ENCODE results near the gene TNFRSF12A. TPM values are rescaled to one million over a fixed set of nuclear protein-coding genes. Genes with fewer than 3 reads are reported as not detected.

TNFRSF12A gene
- total and polyA plus RNA-seq, 2 of the 13 experiments (the other 11 are each of a cell fraction or from before 2014, with no cell fraction given), result 61.9 to 66.0 TPM

GRCh38 chr16:3023669-3024478 is 3.7 kb downstream of the TNFRSF12A start, which contains the start of the genes HCFC1R1 and THOC6 (continued):
- TF ChIP-seq, protein P1, sequence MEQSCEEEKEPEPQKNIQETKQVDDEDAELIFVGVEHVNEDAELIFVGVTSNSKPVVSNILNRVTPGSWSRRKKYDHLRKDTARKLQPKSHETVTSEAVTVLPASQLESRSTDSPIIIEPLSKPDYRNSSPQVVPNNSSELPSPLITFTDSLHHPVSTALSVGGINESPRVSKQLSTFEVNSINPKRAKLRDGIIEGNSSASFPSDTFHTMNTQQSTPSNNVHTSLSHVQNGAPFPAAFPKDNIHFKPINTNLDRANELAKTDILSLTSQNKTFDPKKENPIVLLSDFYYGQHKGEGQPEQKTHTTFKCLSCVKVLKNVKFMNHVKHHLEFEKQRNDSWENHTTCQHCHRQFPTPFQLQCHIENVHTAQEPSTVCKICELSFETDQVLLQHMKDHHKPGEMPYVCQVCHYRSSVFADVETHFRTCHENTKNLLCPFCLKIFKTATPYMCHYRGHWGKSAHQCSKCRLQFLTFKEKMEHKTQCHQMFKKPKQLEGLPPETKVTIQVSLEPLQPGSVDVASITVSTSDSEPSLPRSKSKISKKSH (CRISPR knock-in tag; IDR thresholded peaks at IDR 0.05; ENCODE audit: borderline replicate concordance), result no peak
- TF ChIP-seq, protein P2, sequence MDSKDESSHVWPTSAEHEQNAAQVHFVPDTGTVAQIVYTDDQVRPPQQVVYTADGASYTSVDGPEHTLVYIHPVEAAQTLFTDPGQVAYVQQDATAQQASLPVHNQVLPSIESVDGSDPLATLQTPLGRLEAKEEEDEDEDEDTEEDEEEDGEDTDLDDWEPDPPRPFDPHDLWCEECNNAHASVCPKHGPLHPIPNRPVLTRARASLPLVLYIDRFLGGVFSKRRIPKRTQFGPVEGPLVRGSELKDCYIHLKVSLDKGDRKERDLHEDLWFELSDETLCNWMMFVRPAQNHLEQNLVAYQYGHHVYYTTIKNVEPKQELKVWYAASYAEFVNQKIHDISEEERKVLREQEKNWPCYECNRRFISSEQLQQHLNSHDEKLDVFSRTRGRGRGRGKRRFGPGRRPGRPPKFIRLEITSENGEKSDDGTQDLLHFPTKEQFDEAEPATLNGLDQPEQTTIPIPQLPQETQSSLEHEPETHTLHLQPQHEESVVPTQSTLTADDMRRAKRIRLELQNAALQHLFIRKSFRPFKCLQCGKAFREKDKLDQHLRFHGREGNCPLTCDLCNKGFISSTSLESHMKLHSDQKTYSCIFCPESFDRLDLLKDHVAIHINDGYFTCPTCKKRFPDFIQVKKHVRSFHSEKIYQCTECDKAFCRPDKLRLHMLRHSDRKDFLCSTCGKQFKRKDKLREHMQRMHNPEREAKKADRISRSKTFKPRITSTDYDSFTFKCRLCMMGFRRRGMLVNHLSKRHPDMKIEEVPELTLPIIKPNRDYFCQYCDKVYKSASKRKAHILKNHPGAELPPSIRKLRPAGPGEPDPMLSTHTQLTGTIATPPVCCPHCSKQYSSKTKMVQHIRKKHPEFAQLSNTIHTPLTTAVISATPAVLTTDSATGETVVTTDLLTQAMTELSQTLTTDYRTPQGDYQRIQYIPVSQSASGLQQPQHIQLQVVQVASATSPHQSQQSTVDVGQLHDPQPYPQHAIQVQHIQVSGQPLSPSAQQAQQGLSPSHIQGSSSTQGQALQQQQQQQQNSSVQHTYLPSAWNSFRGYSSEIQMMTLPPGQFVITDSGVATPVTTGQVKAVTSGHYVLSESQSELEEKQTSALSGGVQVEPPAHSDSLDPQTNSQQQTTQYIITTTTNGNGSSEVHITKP (CRISPR knock-in tag; IDR thresholded peaks at IDR 0.05; ENCODE audit: low read depth), result peak; percentile 42; the same call in 1 of the 2 replicates
- TF ChIP-seq, protein P3, sequence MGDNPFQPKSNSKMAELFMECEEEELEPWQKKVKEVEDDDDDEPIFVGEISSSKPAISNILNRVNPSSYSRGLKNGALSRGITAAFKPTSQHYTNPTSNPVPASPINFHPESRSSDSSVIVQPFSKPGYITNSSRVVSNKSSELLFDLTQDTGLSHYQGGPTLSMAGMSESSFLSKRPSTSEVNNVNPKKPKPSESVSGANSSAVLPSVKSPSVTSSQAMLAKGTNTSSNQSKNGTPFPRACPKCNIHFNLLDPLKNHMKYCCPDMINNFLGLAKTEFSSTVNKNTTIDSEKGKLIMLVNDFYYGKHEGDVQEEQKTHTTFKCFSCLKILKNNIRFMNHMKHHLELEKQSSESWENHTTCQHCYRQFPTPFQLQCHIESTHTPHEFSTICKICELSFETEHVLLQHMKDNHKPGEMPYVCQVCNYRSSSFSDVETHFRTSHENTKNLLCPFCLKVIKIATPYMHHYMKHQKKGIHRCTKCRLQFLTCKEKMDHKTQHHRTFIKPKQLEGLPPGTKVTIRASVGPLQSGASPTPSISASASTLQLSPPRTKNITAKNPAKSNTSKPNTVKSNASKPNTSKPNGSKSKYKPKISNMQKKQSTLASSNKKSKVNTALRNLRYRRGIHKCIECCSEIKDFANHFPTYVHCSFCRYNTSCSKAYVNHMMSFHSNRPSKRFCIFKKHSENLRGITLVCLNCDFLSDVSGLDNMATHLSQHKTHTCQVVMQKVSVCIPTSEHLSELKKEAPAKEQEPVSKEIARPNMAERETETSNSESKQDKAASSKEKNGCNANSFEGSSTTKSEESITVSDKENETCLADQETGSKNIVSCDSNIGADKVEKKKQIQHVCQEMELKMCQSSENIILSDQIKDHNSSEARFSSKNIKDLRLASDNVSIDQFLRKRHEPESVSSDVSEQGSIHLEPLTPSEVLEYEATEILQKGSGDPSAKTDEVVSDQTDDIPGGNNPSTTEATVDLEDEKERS (CRISPR knock-in tag; IDR thresholded peaks at IDR 0.05), result peak; percentile 57; the same call in 1 of the 2 replicates
- TF ChIP-seq TOPORS (CRISPR knock-in tag; IDR thresholded peaks at IDR 0.05) (0 out of 2 replicates have a peak, but pooled peaks have one; percentile 51), ZNF362 (CRISPR knock-in tag; IDR thresholded peaks at IDR 0.05; ENCODE audit: borderline replicate concordance) (peak; percentile 53; the same call in 1 of the 2 replicates), STAG1 (CRISPR knock-in tag; IDR thresholded peaks at IDR 0.05) (no peak), ELF3 (CRISPR knock-in tag; IDR thresholded peaks at IDR 0.05) (peak; percentile 83), ZKSCAN1 (IDR thresholded peaks at IDR 0.05; ENCODE audit: low read length) (no peak), NR2F1 (CRISPR knock-in tag; IDR thresholded peaks at IDR 0.05) (peak; percentile 9 to 44; a peak in 2 of 4 replicates)
- TF ChIP-seq, protein P4, sequence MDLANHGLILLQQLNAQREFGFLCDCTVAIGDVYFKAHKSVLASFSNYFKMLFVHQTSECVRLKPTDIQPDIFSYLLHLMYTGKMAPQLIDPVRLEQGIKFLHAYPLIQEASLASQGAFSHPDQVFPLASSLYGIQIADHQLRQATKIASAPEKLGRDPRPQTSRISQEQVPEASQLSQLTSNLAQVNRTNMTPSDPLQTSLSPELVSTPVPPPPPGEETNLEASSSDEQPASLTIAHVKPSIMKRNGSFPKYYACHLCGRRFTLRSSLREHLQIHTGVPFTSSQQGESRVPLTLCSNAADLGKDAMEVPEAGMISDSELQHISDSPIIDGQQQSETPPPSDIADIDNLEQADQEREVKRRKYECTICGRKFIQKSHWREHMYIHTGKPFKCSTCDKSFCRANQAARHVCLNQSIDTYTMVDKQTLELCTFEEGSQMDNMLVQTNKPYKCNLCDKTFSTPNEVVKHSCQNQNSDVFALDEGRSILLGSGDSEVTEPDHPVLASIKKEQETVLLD (CRISPR knock-in tag; IDR thresholded peaks at IDR 0.05; ENCODE audit: low read depth), result peak; percentile 71; the same call in 1 of the 2 replicates
- TF ChIP-seq, protein P5, sequence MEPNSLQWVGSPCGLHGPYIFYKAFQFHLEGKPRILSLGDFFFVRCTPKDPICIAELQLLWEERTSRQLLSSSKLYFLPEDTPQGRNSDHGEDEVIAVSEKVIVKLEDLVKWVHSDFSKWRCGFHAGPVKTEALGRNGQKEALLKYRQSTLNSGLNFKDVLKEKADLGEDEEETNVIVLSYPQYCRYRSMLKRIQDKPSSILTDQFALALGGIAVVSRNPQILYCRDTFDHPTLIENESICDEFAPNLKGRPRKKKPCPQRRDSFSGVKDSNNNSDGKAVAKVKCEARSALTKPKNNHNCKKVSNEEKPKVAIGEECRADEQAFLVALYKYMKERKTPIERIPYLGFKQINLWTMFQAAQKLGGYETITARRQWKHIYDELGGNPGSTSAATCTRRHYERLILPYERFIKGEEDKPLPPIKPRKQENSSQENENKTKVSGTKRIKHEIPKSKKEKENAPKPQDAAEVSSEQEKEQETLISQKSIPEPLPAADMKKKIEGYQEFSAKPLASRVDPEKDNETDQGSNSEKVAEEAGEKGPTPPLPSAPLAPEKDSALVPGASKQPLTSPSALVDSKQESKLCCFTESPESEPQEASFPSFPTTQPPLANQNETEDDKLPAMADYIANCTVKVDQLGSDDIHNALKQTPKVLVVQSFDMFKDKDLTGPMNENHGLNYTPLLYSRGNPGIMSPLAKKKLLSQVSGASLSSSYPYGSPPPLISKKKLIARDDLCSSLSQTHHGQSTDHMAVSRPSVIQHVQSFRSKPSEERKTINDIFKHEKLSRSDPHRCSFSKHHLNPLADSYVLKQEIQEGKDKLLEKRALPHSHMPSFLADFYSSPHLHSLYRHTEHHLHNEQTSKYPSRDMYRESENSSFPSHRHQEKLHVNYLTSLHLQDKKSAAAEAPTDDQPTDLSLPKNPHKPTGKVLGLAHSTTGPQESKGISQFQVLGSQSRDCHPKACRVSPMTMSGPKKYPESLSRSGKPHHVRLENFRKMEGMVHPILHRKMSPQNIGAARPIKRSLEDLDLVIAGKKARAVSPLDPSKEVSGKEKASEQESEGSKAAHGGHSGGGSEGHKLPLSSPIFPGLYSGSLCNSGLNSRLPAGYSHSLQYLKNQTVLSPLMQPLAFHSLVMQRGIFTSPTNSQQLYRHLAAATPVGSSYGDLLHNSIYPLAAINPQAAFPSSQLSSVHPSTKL (CRISPR knock-in tag; IDR thresholded peaks at IDR 0.05), result peak; percentile 50; the same call in 1 of the 2 replicates

Data from HepG2 (cell line).